ENCODE results near the gene PROM1.

PROM1 gene

GRCh38 chr4:16039139-16039538, 44.7 kb downstream of the PROM1 start:
- no peaks in the 10 kb centered on the region for H3K36me3 ChIP-seq (ENCODE audit: control insufficient read depth, insufficient read depth, low read length)
- H3K27me3 ChIP-seq (replicated peaks; ENCODE audit: control insufficient read depth, insufficient read depth, low read length): no peaks in the 10 kb centered on the region
- H3K4me3 ChIP-seq (replicated peaks; ENCODE audit: low read depth, low read length): no peak overlapping the region
- DNase-seq (ENCODE audit: extremely low read depth, insufficient read length): no peak
- TF ChIP-seq, protein P1, sequence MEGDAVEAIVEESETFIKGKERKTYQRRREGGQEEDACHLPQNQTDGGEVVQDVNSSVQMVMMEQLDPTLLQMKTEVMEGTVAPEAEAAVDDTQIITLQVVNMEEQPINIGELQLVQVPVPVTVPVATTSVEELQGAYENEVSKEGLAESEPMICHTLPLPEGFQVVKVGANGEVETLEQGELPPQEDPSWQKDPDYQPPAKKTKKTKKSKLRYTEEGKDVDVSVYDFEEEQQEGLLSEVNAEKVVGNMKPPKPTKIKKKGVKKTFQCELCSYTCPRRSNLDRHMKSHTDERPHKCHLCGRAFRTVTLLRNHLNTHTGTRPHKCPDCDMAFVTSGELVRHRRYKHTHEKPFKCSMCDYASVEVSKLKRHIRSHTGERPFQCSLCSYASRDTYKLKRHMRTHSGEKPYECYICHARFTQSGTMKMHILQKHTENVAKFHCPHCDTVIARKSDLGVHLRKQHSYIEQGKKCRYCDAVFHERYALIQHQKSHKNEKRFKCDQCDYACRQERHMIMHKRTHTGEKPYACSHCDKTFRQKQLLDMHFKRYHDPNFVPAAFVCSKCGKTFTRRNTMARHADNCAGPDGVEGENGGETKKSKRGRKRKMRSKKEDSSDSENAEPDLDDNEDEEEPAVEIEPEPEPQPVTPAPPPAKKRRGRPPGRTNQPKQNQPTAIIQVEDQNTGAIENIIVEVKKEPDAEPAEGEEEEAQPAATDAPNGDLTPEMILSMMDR (IDR thresholded peaks at IDR 0.05; ENCODE audit: insufficient read depth, low read length, poor library complexity, severe bottlenecking): no peak

GRCh38 chr4:16037901-16038300, 45.9 kb downstream of the PROM1 start:
- TF ChIP-seq, protein P1 (IDR thresholded peaks at IDR 0.05; ENCODE audit: insufficient read depth, low read length, poor library complexity, severe bottlenecking): no peak
- DNase-seq (ENCODE audit: extremely low read depth, insufficient read length): no peak
- no peak overlapping the region for H3K4me3 ChIP-seq (replicated peaks; ENCODE audit: low read depth, low read length)
- no peaks in the 10 kb centered on the region for H3K36me3 ChIP-seq (ENCODE audit: control insufficient read depth, insufficient read depth, low read length)
- no peaks in the 10 kb centered on the region for H3K27me3 ChIP-seq (replicated peaks; ENCODE audit: control insufficient read depth, insufficient read depth, low read length)

DNA sequence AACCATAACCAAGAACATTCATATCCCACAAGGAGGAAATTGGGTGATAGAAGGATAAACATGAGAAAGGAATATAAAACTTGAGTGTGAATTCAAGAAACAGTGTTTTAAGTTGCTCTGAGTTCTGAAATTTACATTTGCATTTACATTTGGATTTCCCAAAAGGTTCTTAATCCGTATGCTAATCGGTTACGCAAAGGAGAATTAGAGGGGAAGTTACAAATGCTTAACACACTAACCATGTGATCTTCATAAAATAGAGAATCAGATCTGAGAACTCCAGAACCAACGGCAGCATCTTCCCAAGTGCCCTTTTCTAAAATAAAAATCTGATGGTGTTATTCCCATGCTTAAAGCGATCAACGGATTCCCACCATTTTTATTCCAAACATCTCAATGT, 48.0 kb downstream of the PROM1 start:
- Histone ChIP-seq H3K4me3 (replicated peaks; ENCODE audit: low read depth, low read length) (no peak overlapping the region), H3K36me3 (ENCODE audit: control insufficient read depth, insufficient read depth, low read length) (no peaks in the 10 kb centered on the region), H3K27me3 (replicated peaks; ENCODE audit: control insufficient read depth, insufficient read depth, low read length) (no peaks in the 10 kb centered on the region)
- DNase-seq (ENCODE audit: extremely low read depth, insufficient read length): no peak
- TF ChIP-seq, protein P1 (IDR thresholded peaks at IDR 0.05; ENCODE audit: insufficient read depth, low read length, poor library complexity, severe bottlenecking): no peak

DNA sequence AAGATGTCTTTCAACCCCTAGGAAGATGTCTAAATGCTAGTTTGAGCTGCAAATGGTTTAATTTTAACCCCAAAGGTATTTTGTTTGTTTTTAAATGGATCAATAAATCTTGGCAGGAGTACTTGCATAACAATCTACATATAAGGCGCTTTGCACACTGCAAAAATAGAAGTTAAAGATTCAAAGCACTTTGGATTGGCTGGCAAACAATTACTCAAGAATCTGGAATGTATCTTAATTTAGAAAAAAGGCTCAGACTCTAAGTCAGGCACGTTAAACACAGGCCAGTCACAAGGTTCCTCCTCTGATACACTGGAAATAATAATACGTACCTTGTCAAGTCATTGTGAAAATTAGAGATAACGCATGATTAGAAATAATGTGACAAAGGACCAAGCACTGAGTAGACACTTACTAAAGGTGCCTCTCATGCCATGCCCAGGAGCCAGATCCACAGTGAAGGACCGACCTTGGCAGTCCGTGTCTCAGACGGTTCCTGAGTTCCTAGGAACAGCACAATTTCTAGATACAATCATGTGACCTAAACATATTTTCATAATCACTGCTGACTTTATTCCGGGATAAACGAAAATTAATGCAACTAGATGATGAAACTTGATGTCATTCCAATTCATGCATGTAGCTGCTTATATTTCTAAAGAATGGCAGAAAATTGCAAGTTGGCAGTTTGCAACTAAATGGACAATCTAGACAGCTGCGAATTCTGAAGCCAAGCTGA, 49.6 kb downstream of the PROM1 start:
- peaks cover 2% of the 10 kb centered on the region; the same call in 1 of the 2 replicates for H3K27me3 ChIP-seq (replicated peaks; ENCODE audit: control insufficient read depth, insufficient read depth, low read length)
- no peaks in the 10 kb centered on the region for H3K36me3 ChIP-seq (ENCODE audit: control insufficient read depth, insufficient read depth, low read length)
- DNase-seq (ENCODE audit: extremely low read depth, insufficient read length): no peak
- H3K4me3 ChIP-seq (replicated peaks; ENCODE audit: low read depth, low read length): no peak overlapping the region
- TF ChIP-seq, protein P1 (IDR thresholded peaks at IDR 0.05; ENCODE audit: insufficient read depth, low read length, poor library complexity, severe bottlenecking): no peak

GRCh38 chr4:16032396-16032770, 51.4 kb downstream of the PROM1 start:
- H3K27me3 ChIP-seq (replicated peaks; ENCODE audit: control insufficient read depth, insufficient read depth, low read length): peaks cover 2% of the 10 kb centered on the region; the same call in 1 of the 2 replicates
- no peak for DNase-seq (ENCODE audit: extremely low read depth, insufficient read length)
- no peaks in the 10 kb centered on the region for H3K36me3 ChIP-seq (ENCODE audit: control insufficient read depth, insufficient read depth, low read length)
- TF ChIP-seq, protein P1 (IDR thresholded peaks at IDR 0.05; ENCODE audit: insufficient read depth, low read length, poor library complexity, severe bottlenecking): no peak
- H3K4me3 ChIP-seq (replicated peaks; ENCODE audit: low read depth, low read length): no peak overlapping the region

Data from GM06990 (cell line).